AG09309 (cell line): ENCODE measurements around the gene ADGRV1.
"Not testable (repeated sequence)": the region's sequence is repeated elsewhere in the genome, so short reads cannot be mapped to it uniquely, and the experiment has no call there.

Experiments used
- DNase-seq: peaks from one replicate; pipeline ENCODE4 v3.0.0-alpha.2; 2010; ENCODE audit warnings: low read depth
- H3K4me3 ChIP-seq: 2 replicates; pipeline ENCODE4 v1.5.1; 2011; ENCODE audit warnings: mild to moderate bottlenecking, low read depth, low read length, moderate library complexity; ENCODE audit not compliant: control insufficient read depth
- TF ChIP-seq, protein P1 (sequence below): IDR thresholded peaks from 2 replicates; pipeline ENCODE4 v1.5.1; 2011; ENCODE audit warnings: mild to moderate bottlenecking, low read depth, low read length, inconsistent platforms; ENCODE audit not compliant: insufficient read depth, control insufficient read depth; ENCODE audit errors: missing control alignments

The ADGRV1 gene

DNA sequence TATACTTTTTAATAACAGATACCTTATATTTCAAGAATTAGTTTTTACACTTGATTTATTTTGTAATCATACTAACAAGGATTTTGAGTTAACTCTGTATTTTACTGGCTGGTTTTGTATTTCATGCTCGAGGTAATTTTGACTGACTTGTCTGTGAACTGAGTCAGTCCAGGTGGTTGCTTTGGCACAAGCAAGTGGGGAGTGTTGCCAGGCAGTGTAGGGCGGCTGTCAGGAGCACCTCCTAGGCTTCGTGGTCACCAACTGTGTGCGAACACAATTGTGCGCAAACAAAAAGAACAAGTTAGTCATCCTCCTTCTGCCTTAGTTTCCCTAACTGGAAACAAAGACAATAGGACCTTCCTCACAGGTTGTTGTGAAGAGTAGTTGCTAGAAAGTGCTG is 286.3 kb downstream of the ADGRV1 start:
- no peak overlapping the region for H3K4me3 ChIP-seq
- TF ChIP-seq, protein P1, sequence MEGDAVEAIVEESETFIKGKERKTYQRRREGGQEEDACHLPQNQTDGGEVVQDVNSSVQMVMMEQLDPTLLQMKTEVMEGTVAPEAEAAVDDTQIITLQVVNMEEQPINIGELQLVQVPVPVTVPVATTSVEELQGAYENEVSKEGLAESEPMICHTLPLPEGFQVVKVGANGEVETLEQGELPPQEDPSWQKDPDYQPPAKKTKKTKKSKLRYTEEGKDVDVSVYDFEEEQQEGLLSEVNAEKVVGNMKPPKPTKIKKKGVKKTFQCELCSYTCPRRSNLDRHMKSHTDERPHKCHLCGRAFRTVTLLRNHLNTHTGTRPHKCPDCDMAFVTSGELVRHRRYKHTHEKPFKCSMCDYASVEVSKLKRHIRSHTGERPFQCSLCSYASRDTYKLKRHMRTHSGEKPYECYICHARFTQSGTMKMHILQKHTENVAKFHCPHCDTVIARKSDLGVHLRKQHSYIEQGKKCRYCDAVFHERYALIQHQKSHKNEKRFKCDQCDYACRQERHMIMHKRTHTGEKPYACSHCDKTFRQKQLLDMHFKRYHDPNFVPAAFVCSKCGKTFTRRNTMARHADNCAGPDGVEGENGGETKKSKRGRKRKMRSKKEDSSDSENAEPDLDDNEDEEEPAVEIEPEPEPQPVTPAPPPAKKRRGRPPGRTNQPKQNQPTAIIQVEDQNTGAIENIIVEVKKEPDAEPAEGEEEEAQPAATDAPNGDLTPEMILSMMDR: no peak
- no peak for DNase-seq

DNA sequence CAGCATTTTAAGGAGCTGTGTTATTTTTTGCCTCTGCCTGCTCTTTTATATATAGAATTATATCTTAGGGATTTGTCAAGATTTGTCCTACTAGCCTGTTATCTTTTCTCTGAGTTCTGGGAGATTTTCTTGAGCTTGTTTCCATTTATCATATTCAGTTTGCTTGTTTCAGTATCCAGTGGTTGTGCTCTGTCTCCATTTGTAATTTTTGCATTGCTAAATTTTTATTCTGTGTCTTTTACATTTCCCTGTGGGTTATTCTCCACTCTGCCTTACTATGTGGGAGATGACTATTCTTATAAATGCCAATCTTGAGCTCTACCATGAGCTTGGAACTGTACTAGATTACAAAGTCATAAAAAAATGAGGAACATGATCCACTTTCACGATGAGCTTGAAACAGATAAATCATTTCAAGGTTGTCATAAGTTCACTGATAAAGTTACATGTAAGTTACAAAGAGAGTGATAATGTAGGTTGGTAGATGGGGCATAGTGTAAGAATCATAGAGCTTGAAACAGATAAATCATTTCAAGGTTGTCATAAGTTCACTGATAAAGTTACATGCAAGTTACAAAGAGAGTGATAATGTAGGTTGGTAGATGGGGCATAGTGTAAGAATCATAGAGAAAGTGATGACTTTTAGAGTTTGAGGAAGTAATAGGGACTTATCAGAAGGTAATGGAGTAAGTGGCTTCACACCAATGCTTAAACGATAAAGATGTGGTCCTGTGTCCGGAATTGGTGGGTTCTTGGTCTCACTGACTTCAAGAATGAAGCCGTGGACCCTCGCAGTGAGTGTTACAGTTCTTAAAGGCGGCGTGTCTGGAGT is 287.3 kb downstream of the ADGRV1 start:
- TF ChIP-seq, protein P1: no peak
- DNase-seq: no peak

DNA sequence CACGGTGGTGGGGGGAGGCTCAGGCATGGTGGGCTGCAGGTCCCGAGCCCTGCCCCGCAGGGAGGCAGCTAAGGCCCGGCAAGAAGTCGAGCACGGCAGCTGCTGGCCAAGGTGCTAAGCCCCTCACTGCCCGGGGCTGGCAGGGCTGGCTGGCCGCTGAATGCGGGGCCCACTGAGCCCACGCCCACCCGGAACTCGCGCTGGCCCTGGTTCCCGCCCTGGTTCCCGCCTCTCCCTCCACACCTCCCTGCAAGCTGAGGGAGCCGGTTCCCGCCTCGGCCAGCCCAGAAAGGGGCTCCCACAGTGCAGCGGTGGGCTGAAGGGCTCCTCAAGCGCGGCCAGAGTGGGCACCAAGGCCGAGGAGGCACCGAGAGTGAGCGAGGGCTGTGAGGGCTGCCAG is 289.0 kb downstream of the ADGRV1 start:
- H3K4me3 ChIP-seq, DNase-seq: not testable (repeated sequence)

More for the DNA sequence above, 287.3 kb downstream of the ADGRV1 start:
- H3K4me3 ChIP-seq: no peak overlapping the region

DNA sequence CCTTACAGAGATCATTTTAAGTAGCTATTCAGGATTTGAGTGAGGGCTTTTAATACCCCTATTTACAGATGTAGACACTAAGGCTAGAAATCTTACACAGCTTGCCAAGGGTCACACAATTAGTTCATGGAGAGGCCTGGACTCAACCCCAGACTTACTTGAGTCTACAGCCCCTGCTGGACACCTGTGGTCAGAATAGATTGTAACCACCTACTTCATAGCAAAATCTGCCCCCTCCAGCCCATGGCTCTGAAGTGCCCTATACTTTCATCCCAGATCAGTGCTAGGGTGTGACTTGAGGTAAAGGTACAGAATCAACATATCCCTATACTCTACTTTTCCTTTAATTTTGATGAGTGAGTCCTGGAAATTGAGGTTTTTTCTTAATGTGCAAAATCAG is 291.3 kb downstream of the ADGRV1 start:
- TF ChIP-seq, protein P1: no peak
- no peak for DNase-seq
- H3K4me3 ChIP-seq: no peak overlapping the region

DNA sequence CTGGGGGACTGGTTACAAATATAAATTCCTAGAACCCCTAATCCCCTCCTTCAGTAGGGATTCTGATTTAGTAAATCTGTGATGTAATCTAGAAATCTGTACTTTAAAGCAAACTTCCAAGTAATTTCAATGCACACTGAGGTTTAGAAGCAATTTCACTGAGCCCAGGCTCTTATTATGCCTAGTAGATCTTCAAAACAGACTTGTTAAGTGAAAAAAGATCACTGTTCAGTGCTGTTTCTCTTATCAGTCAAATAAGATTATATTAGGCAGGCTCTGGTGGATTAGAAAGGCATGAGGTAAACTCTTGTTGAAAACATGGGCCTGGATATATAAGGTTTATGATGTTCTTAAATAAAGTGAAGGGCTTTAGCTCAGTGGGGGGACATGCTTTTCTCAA is 293.9 kb downstream of the ADGRV1 start:
- TF ChIP-seq, protein P1: no peak
- H3K4me3 ChIP-seq: no peak overlapping the region
- DNase-seq: no peak

DNA sequence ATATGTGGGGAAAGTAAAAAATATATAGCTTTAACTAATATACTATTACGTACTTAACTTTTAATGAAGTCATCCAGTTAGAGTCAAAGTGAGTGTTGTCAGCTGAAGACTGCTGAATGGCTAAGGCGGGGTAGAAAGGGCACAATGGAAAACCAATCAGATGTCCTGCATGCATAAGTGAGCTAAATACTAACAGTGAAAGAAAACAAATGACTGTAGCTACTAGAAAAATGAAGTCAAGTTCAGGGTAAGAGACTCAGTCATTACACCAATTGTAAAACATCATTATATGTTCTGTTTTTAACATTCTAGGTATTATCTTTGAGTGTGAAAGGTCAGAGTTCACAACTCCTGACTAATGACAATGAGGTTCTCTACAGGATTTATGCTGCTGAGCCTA is 295.2 kb downstream of the ADGRV1 start:
- no peak overlapping the region for H3K4me3 ChIP-seq
- TF ChIP-seq, protein P1: no peak
- DNase-seq: no peak

DNA sequence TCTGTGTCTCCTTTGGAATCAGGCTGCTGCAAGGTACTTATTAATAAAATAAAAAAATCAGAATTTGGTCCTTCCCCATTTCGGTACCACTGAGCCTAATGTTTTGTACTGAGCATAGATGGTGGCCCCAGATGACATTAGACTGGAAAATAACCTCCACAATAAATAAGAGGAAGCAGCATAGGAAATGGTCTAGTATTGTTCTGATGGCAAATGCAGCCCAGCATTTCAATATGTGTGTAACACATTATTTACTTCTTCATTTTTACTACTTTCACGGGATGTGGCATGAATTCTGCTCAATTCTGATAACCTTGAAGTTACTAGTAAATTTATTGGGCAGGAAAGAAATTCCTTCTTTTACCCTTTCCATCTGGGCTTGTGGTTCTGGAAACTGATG is 295.6 kb downstream of the ADGRV1 start:
- H3K4me3 ChIP-seq: no peak overlapping the region
- DNase-seq: no peak
- TF ChIP-seq, protein P1: no peak
